ENCODE results near the gene GSN. TPM values are rescaled to one million over a fixed set of nuclear protein-coding genes. Genes with fewer than 3 reads are reported as not detected.
A peak's percentile ranks its signal among the peaks of the same experiment; 100 is the strongest.

The GSN gene
- total RNA-seq, 3 donors from 2014 or later: 1,290 to 13,922 (median 1,437) TPM

DNA sequence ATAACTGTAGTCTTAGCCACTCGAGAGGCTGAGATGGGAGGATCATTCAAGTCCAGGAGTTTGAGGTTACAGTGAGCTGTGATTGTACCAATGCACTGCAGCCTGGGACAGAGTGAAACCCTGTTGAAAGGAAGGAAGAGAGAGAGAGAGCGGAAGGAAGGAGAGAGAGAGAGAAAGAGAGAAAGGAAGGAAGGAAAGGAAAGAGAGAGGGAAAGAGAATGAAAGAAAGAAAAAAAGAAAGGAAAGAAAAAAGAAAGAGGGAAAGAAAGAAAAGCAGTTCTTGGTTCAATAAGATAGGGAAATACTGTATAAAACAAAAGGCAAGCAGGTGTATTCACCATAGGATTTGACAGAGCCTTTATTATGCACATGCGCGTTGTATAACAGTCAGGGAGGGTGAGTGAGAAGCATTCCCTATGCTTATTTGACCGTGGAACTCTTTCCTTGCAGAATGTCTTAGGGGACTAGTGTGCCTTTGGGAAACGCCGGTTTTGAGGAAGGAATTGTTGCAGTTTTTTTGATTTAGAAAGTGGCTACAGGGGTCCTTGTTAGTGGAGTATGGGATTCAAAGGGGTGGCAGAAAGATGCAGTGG lies 42.0 kb downstream of the GSN start:
- no peak for TF ChIP-seq POLR2AphosphoS5 (IDR thresholded peaks at IDR 0.05)
- TF ChIP-seq POLR2A (IDR thresholded peaks at IDR 0.05): no peak
- TF ChIP-seq, protein P1, sequence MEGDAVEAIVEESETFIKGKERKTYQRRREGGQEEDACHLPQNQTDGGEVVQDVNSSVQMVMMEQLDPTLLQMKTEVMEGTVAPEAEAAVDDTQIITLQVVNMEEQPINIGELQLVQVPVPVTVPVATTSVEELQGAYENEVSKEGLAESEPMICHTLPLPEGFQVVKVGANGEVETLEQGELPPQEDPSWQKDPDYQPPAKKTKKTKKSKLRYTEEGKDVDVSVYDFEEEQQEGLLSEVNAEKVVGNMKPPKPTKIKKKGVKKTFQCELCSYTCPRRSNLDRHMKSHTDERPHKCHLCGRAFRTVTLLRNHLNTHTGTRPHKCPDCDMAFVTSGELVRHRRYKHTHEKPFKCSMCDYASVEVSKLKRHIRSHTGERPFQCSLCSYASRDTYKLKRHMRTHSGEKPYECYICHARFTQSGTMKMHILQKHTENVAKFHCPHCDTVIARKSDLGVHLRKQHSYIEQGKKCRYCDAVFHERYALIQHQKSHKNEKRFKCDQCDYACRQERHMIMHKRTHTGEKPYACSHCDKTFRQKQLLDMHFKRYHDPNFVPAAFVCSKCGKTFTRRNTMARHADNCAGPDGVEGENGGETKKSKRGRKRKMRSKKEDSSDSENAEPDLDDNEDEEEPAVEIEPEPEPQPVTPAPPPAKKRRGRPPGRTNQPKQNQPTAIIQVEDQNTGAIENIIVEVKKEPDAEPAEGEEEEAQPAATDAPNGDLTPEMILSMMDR (IDR thresholded peaks at IDR 0.05): no peak
- intact Hi-C loops (cut with DNase I; ENCODE audit: low total_unique reads): loop anchor here (10.0 kb wide), 1 partner anchor 95 kb away; no protein-coding TSS in a partner anchor
- Histone ChIP-seq H3K27ac (peak overlapping the region; percentile 48 to 59), H3K27me3 (no peaks in the 10 kb centered on the region), H3K4me3 (no peak overlapping the region), H3K36me3 (peaks cover 17% of the 10 kb centered on the region), H3K4me1 (peaks cover 3 to 10% of the 10 kb centered on the region in 2 donors), H3K9me3 (no peaks in the 10 kb centered on the region)
- DNase-seq (ENCODE audit: low spot score in 2 of 2): no peak

DNA sequence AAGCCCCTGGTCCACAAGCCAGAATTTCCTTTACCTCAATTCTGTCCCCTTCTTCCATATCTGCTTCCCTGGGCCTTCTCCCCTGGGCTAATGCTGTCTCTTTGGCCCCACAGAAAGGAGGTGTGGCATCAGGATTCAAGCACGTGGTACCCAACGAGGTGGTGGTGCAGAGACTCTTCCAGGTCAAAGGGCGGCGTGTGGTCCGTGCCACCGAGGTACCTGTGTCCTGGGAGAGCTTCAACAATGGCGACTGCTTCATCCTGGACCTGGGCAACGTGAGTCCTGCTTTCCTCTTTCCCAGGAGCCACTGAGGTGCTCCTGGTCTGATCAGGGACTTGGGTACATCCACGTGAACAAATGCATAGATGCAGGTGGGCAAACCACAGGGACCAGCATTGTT lies 42.6 kb downstream of the GSN start:
- H3K4me1 ChIP-seq: peaks cover 3 to 4% of the 10 kb centered on the region in 2 donors
- intact Hi-C loops (cut with DNase I; ENCODE audit: low total_unique reads): loop anchor here (10.0 kb wide), 1 partner anchor 96 kb away; no protein-coding TSS in a partner anchor
- H3K27ac ChIP-seq: peak overlapping the region in 1 of 2 donors; percentile 4
- H3K4me3 ChIP-seq: no peak overlapping the region
- H3K27me3 ChIP-seq: no peaks in the 10 kb centered on the region
- TF ChIP-seq POLR2AphosphoS5 (IDR thresholded peaks at IDR 0.05) (no peak), POLR2A (IDR thresholded peaks at IDR 0.05) (no peak)
- TF ChIP-seq, protein P1 (IDR thresholded peaks at IDR 0.05): no peak
- H3K36me3 ChIP-seq: peaks cover 17% of the 10 kb centered on the region
- H3K9me3 ChIP-seq: no peaks in the 10 kb centered on the region
- DNase-seq (ENCODE audit: low spot score in 2 of 2): no peak

DNA sequence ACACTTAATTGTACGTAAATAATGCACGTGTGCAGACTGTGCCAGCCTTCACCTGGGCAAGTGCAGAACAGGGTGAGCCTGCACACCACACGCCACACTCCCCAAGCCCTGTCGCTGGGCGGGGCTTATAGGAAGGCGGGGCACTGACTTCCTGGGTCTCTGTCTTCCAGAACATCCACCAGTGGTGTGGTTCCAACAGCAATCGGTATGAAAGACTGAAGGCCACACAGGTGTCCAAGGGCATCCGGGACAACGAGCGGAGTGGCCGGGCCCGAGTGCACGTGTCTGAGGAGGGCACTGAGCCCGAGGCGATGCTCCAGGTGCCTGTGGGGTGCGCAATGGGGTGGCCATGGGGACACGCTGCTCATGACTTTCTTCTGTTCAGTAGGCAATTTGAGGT lies 44.2 kb downstream of the GSN start:
- Histone ChIP-seq H3K36me3 (peaks cover 17% of the 10 kb centered on the region), H3K9me3 (no peaks in the 10 kb centered on the region), H3K27ac (no peak overlapping the region), H3K4me3 (no peak overlapping the region), H3K4me1 (no peaks in the 10 kb centered on the region), H3K27me3 (no peaks in the 10 kb centered on the region)
- intact Hi-C loops (cut with DNase I; ENCODE audit: low total_unique reads): loop anchor here (10.0 kb wide), 1 partner anchor 97 kb away; no protein-coding TSS in a partner anchor
- DNase-seq (ENCODE audit: low spot score in 2 of 2): no peak
- TF ChIP-seq POLR2A (IDR thresholded peaks at IDR 0.05): no peak
- TF ChIP-seq, protein P1 (IDR thresholded peaks at IDR 0.05): no peak

DNA sequence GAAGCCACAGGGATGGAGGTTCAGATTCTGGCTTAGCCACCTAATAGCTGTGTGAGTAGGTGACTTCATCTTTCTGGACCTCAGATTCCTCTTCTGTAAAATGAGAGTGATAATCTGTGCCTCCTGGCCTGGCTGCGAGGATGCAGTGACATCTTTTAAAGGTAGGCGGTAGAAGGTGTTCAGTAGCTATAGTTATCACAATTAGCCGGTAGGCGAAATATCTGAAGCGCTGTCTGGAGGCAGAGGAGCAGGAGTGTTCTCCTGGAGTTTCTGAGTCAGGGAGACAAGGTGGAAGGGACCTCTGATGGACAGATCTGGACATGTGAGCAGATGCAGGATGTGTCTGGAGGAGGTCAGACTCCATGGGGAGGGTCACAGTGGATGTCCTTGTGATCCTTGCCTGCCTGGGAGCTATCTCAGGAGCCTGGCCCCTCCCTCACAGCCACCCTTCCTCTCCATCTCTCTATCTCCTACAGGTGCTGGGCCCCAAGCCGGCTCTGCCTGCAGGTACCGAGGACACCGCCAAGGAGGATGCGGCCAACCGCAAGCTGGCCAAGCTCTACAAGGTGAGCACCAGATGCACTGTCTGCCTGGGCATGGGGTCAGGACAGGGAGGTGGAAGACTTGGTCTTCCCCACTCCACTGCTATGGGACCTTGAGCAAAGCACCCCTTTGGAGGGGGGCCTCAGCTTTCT lies 45.6 kb downstream of the GSN start:
- no peak overlapping the region for H3K4me3 ChIP-seq
- intact Hi-C loops (cut with DNase I; ENCODE audit: low total_unique reads): loop anchor here (1.0 to 10.0 kb wide), 2 partner anchors 16 to 99 kb away; no protein-coding TSS in a partner anchor

More for the DNA sequence above, 45.6 kb downstream of the GSN start:
- Histone ChIP-seq H3K9me3 (no peaks in the 10 kb centered on the region), H3K27ac (peak overlapping the region; percentile 45 to 68), H3K36me3 (peaks cover 25% of the 10 kb centered on the region), H3K4me1 (no peaks in the 10 kb centered on the region), H3K27me3 (no peaks in the 10 kb centered on the region)
- TF ChIP-seq, protein P1 (IDR thresholded peaks at IDR 0.05): no peak
- TF ChIP-seq POLR2AphosphoS5 (IDR thresholded peaks at IDR 0.05) (no peak), POLR2A (IDR thresholded peaks at IDR 0.05) (no peak)
- DNase-seq (ENCODE audit: low spot score in 2 of 2): no peak

Data from breast epithelium (tissue), 4 donors.